GM19395 (cell line): Measurements from ENCODE around the gene PVRIG.
"Not testable (repeated sequence)": the region's sequence is repeated elsewhere in the genome, so short reads cannot be mapped to it uniquely, and the experiment has no call there.

ENCODE experiments used
- ATAC-seq: cut with Tn5 transposase; IDR thresholded peaks from one replicate; pipeline ENCODE4 v1.9.1; 2021; ENCODE audit warnings: mild to moderate bottlenecking, moderate library complexity; ENCODE audit not compliant: unreplicated experiment

Gene PVRIG

DNA sequence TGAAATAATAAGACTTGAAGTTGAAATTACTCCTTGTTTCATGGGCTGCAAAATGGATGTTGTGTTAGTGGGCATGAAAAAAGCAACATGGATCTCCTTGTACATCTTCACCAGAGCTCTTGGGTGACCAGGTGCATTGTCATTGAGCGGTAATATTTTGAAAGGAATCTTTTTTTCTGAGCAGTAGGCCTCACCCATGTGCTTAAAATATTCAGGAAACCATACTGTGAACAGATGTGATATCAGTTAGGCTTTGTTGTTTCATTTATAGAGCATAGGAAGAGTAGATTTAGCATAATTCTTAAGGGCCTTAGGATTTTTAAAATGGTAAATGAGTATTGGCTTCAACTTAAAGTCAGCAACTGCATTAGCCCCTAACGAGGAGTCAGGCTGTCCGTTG lies 26.8 kb upstream of the PVRIG start:
- ATAC-seq = no peak

DNA sequence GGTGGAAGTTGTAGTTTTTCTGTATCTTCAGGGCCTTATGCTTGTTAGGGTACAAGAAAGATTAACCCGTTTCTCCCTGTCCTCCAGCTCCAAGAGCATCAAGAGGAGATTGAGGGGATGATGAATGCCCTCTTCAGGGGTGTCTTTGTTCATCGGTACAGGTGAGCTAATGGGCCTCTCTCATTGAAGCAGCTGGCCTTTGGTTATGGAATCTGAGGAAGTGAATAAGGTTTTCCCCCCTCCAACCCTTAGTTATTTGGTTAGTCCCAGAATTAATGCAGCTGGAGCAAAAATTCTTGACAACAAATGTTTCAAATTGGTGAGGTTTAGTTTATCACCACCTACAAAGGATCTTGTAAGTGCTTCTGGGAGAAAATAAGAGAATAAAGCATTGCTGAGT lies 24.5 kb upstream of the PVRIG start:
- ATAC-seq = no peak

DNA sequence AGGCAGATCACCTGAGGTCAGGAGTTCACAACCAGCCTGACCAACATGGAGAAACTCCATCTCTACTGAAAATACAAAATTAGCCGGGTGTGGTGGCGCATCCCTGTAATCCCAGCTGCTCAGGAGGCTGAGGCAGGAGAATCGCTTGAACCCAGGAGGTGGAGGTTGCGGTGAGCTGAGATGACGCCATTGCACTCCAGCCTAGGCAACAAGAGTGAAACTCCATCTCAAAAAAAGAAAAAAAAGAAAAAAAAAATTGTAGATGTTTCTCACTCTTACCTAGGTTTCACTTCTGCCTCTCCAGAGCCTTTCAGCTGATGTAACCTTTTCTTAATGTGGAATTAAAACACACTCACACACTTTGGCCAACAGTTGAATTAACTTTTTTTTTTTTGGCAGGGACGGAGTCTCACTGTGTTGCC lies 23.8 kb upstream of the PVRIG start:
- not testable (repeated sequence) for ATAC-seq

DNA sequence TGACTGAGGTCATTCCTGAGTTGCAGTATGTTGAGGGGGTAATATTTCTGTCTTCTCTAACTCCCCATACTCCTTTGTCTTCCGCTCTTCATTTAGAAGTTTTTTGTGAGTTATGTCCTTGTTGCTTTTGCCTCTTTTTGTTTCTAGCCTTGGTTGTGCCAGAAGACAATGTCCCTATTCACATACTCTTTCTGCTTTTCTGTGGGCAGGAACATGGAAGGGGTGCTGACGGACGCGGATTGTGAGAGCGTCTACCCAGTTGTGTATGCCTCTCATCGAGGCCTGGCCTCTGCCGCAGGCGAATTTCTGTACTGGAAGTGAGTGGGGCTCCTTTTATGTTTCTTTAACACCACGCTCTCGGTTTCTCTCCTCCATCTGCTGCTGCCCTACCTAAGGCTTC lies 21.5 kb upstream of the PVRIG start:
- ATAC-seq = no peak

DNA sequence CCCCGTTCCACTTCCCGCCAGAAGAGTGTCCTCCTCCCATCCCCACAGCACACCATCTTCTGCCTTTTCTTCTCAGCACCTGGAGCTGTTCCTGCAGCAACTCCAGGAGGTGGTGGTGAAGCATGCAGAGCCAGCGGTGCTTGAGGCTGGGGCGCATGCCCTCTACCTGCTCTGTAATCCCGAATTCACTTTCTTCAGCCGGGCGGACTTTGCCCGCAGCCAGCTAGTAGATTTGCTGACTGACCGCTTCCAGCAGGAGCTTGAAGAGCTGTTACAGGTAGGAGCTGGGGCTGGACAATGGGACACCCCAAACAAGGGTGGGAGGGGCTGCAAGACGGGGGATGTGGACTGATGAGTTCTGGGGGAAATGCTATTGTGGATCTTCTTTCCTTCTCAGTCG lies 19.1 kb upstream of the PVRIG start:
- no peak for ATAC-seq

DNA sequence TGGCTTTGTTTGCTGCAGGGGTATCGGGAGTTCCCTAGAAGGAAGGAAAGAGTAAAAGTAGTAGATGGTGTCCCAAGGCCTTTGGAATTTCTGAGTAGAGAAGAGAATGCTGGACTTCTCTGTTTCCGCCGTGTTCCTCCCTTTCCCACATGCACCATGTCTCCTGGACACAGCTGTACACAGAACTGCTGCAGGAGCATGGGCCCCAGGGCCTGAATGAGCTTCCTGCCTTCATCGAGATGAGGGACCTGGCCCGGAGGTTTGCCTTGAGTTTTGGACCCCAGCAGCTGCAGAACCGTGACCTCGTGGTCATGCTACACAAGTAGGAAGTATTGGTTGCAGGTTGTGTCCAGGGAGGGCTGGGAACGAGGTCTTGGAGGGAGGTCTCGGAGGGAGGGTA lies 15.3 kb upstream of the PVRIG start:
- no peak for ATAC-seq

DNA sequence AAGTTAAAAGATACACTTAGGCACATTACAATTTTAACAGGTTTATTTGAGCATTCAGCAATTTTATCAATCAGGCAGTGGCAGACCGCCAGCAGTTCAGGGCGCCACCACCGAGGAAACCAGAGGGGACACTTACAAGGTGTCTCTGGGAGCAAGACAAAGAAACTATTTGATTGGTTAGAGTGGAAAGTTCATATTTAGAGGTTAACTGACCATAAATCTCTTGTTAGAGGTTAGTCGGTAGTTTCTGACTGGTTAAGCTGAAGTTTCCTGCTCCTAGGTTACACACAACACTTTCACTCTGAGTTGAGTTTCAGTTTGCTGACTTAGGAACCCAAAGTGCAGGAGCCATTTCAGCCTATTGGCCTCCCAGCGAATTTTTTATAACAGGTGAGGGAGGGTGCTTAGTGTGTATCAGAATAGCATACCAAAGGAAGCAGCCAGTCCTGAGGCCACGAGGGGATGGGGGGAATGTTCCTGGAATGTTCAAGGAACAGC lies 10.8 kb upstream of the PVRIG start:
- peak; percentile 75 for ATAC-seq

DNA sequence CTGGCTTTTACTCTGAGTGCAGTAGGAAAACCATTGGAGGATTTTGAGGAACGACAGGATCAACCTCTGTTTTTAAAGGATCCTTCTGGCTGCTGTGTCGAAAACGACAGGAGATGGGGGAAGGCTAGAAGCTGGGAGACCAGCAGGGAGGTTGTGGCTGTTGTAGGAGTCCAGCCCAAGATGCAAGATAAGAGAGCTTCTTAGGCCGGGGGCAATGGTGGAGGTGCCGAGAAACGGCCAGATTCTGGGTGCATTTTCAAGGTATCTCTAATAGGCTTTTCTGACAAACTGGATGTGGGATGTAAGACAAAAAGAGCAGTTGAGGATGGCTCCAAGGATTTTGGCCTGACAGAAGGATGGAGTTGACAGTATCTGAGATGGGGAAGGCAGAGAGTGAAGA lies 10.3 kb upstream of the PVRIG start:
- ATAC-seq = no peak

DNA sequence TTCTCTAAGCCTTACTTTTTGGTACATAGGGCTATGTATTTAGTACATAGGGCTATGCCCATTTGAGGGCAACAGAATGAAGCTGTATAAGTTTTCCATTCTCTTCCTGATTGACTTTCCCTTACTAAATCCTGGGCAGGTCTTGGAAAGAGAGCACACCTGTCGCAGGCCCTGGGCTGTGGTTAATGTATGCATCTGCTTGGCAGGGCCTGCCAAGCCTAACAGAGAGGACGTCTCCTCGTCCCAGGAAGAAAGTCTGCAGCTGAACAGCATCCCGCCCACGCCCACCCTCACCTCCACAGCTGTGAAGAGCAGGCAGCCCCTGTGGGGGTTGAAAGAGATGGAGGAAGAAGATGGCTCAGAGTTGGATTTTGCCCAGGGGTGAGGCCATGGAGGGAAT lies 8.9 kb upstream of the PVRIG start:
- no peak for ATAC-seq

DNA sequence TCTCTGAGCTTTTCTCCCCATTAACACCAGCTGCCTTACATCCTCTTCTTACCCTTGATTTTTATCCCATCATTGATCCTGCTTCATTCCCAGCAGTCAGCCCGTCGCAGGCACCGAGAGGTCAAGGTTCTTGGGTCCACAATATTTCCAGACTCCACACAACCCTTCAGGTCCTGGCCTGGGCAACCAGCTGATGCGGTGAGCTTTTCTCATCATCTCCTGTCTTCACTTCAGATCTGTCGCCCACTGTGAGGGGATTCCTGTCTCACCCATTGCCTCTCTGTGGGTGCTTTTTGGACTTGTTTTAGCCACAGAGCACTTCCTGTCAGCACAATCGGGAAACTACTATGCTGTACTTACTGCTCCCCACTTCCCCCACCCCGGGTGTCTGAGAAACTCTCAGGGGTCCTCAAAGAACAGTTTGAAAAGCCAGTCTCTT lies 8.4 kb upstream of the PVRIG start:
- no peak for ATAC-seq

DNA sequence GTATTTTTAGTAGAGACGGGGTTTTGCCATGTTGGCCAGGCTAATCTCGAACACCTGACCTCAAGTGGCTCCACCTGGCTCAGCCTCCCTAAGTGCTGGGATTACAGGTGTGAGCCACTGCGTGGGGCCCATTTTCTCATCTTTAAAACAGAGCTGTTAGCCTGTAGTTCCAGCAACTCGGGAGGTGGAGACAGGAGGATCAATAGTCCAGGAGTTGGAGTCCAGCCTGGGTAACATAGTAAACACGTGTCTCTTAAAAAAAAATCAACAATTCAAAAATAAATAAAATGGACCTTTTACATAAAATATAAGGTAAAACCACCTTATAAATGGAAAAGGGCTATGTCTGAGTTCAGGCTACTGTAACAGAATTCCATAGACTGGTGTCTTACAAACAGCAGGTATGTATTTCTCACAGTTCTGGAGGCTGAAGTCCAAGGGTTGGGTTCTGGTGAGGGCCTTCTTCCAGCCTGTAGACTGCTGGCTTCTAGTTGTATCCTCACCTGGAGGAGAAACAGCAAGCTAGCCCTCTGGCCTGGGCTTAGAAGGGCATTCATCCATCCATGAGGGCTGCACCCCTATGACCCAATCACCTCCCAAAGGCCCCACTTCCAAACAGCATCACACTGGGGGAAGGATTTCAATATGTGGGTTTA lies 7.0 kb upstream of the PVRIG start:
- no peak for ATAC-seq

DNA sequence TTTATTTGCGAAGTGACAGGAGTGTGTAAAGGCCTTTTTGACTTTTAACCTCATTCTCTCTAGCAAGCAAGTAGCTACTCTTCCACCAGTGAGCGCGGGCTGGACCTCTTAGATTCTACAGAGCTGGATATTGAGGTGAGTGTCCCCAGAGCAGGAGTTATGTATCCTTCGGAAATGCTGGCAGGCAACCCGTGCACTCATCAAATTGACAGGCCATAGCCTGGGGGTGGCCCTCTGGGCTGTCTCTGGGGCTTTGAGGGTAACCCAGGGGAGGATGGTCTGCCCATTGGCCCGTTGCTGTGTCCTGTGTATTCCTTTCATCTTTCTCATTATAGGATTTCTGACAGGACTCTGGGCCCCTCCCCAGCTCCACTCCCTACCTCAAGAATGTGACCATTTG lies 6.1 kb upstream of the PVRIG start:
- no peak for ATAC-seq

DNA sequence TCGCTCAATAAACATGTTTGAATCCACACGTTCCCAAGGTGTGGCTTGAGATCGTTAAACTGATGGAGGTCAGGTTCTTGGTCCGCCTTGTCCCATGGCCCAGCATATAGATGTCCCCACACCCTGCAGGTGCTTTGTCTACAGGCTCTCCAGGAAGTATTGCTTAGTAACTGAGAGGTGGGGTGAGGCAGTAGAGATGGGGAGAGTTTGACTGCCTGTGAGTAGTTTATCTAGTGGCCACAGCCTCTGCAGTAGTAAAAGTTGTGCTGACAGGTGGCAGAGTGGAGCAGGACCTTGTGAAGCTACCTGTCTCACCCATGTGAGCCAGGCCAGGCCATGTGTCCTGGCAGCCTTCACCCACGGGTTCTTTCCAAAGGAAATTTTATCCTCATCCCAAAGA lies 5.4 kb upstream of the PVRIG start:
- ATAC-seq = not testable (repeated sequence)

DNA sequence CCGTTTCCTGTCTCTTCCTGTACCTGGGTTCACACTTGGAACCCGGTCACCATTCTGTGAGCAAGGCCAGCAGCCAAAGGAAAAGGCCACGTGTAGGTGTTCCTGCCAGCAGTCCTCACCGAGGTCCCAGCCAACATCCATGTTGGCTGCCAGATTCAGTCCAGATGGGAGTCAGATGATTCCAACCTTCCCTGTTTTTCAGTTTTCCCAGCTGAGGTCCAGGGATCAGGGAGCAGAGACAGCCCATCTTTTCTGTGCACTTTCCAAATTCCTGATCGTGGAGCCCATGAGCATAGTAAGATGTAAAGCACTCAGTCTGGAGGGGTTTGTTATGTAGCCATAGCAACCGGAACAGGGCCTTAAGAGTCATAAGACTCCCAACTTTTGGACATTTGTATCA lies 3.9 kb upstream of the PVRIG start:
- no peak for ATAC-seq

DNA sequence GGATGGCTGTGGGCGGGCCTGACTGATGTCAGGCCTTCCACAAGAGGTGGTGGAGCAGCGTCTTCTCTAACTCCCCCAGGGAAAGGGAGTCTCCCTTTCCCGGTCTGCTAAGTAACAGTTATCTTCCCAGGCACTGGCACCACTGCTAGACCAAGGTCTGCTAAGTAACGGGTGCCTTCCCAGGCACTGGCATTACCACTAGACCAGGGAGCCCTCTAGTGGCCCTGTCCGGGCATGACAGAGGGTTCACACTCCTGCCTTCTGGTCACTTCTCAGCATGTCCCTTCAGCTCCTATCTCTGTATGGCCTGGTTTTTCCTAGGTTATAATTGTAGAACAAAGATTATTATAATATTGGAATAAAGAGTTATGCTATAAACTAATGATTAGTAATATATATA lies 1.8 kb upstream of the PVRIG start:
- peak; percentile 1 for ATAC-seq

DNA sequence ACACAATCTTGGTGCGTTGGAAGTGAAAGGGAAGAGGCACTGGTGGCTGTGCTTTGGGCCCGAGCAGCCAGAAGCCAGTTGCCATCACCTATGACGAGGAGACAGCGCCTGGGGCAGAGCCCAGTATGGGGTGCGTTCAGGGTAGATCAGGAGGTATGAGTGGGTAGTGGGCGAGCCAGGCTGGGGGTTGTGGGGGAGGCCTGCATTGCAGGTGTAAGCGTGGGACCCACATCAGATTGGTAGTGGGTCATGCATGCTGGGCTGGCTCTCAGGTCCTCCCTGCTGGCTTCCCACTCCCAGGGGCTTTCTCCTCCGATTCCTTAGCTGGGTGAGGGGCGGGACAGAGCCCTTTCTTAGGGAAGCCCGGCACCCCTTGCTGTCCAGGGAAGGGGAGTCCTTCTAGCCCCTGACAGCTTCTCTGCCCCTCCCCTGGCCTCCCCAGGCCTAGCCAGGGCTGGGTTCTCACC lies 445 bp upstream of the PVRIG start:
- ATAC-seq = no peak

DNA sequence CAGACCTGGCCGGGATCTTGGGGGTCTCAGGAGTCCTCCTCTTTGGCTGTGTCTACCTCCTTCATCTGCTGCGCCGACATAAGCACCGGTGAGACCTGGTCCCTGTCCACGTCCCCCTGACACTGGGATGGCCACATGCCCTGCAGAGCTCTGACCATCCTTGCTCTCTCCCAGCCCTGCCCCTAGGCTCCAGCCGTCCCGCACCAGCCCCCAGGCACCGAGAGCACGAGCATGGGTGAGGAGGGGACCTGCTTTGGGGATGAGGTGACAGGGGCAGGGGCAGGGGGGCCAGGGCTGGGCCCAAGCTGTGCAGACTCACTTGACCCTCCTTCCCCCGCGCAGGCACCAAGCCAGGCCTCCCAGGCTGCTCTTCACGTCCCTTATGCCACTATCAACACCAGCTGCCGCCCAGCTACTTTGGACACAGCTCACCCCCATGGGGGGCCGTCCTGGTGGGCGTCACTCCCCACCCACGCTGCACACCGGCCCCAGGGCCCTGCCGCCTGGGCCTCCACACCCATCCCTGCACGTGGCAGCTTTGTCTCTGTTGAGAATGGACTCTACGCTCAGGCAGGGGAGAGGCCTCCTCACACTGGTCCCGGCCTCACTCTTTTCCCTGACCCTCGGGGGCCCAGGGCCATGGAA lies 959 bp downstream of the PVRIG start:
- ATAC-seq = peak; percentile 4

DNA sequence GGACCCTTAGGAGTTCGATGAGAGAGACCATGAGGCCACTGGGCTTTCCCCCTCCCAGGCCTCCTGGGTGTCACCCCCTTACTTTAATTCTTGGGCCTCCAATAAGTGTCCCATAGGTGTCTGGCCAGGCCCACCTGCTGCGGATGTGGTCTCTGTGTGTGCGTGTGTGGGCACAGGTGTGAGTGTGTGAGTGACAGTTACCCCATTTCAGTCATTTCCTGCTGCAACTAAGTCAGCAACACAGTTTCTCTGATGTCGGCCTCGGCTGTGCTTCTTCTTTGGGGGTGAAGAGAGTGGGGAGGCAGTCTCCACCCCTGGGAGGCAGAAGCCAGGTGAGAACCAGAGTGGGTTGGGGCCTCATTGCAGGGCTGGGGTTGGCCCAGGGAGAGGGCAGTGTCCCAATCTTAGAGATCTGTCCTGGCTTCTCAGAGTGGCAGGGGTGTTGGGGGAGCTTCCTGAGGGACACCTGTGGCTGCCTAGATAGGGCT lies 1.5 kb downstream of the PVRIG start:
- peak; percentile 60 for ATAC-seq

DNA sequence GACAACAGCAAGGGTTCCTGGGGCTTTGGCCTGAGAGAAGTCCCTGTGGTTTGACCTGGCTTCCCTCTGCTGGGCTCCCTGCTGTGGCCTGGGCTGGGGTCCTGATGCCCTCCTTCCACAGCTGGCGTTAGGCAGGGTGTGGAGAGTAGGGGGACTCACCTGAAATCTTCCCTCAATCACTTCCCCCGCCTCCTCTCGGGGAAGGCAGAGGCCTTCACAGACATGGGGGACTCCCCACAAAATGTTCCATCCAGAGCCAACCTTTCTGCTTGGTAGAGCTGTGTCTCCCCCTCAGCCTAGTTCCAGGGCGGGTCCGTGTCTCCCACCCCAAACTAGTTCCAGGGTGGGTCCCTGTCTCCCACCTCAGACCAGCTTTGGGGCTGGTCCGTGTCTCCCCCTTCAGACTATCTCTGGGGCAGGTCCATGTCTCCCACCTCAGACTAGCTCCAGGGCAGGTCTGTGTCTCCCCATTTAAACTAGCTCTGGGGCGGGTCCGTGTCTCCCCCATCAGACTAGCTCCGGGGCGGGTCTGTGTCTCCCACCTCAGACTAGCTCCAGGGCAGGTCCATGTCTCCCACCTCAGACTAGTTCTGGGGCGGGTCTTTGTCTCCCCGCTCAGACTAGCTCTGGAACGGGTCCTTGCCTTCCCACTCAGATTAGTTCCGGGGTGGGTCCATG lies 2.2 kb downstream of the PVRIG start:
- ATAC-seq = no peak

DNA sequence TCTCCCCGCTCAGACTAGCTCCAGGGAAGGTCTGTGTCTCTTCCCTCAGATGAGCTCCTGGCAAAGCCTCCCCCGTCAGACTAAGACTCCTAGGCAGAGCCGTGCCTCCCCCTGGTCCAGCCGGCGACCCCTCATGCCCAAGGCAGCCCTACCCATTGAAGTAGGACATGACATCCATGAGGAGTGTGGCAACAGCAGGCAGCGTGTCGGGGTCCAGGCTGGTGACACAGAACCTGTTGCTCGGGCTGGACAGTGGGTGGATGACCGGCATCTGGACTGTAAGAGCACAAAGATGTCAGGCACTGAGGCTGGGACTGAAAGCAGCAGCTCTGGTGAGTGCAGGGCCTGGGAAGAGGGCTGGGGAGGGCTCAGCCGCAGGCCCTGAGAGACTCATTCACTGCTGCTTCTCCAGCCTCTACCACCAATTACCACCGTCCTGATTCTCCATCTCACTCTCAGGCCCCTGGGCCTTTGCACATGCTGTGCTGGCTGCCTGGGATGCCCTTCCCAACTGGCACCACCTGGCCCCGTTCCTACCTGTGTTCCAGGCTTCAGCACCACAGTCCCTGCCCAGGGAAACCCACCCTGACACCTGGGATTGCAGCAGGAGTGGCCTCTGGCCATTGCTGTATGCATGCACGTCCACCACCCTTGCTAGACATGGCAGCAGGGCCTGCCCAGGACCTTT lies 2.8 kb downstream of the PVRIG start:
- no peak for ATAC-seq

DNA sequence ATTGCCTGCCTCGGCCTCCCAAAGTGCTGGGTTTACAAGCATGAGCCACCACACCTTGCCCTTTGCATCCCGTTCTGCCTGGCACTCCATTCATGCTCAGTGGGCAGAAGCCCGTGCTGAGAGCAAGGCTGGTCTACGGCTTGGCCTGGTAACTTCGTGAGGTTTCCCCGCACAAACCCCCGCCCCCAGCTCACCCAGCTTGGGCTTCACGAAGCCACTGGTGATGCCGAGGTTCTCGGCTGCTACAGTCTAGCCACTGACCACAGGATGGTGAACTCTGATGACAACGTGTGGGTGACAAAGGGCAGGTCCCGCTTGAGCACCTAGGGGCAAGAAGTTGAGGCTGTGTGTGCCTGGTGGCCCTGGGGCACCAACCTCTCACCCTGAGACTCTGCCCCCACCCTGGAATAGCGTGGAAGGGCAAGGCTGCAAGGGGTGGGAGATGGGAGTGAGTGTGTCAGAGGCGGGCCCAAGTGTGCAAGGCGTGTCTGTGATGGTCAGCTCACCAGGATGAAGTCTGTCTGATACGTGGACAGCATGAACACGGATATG lies 3.7 kb downstream of the PVRIG start:
- not testable (repeated sequence) for ATAC-seq
